Parathyroid adenoma (tissue), 2 donors: ENCODE data around the gene ZACN.

Experiments
- H2AFZ ChIP-seq: fragments of 300-600 bp; sonication (generic); one replicate; pipeline ENCODE4 v1.7.0; 2017; ENCODE audit warnings: antibody characterized with exemption, mild to moderate bottlenecking
- H3K27ac ChIP-seq: fragments of 300-600 bp; sonication (generic); one replicate; pipeline ENCODE4 v1.7.0; 2017
- H3K27me3 ChIP-seq: fragments of 300-600 bp; sonication (generic); one replicate; pipeline ENCODE4 v1.7.0; 2017; ENCODE audit warnings: low read length; ENCODE audit not compliant: control insufficient read depth, insufficient read depth
- H3K36me3 ChIP-seq: fragments of 300-600 bp; sonication (generic); one replicate; pipeline ENCODE4 v1.7.0; 2017; ENCODE audit warnings: low read length; ENCODE audit not compliant: control insufficient read depth, insufficient read depth
- H3K4me1 ChIP-seq: fragments of 300-600 bp; sonication (generic); one replicate; pipeline ENCODE4 v1.7.0; 2017; ENCODE audit warnings: control low read depth
- H3K4me2 ChIP-seq: fragments of 300-600 bp; sonication (generic); one replicate; pipeline ENCODE4 v1.7.0; 2017; ENCODE audit warnings: low read length
- H3K4me3 ChIP-seq: fragments of 300-600 bp; sonication (generic); one replicate; pipeline ENCODE4 v1.7.0; 2017; ENCODE audit warnings: low read depth, low read length
- H3K79me2 ChIP-seq: fragments of 300-600 bp; sonication (generic); one replicate; pipeline ENCODE4 v1.7.0; 2017; ENCODE audit warnings: control low read depth
- H3K9ac ChIP-seq: fragments of 300-600 bp; sonication (generic); one replicate; pipeline ENCODE4 v1.7.0; 2017; ENCODE audit warnings: mild to moderate bottlenecking
- H3K9me3 ChIP-seq: fragments of 300-600 bp; sonication (generic); one replicate; pipeline ENCODE4 v1.7.0; 2017; ENCODE audit warnings: low read length; ENCODE audit not compliant: control insufficient read depth
- CTCF ChIP-seq: fragments of 300-600 bp; sonication (generic); IDR thresholded peaks from one replicate; pipeline ENCODE4 v1.7.0; 2017; ENCODE audit warnings: antibody characterized with exemption, mild to moderate bottlenecking
- donor health status: primary hyperparathyroidism.

The ZACN gene

GRCh38 chr17:76094046-76094445 lies 15.1 kb downstream of the ZACN start:
- H3K36me3 ChIP-seq = no peaks in the 10 kb centered on the region
- H3K79me2 ChIP-seq = no peaks in the 10 kb centered on the region
- H3K4me3 ChIP-seq = no peak overlapping the region
- no peak overlapping the region for H2AFZ ChIP-seq
- no peak overlapping the region for H3K9ac ChIP-seq
- H3K27ac ChIP-seq = no peak overlapping the region
- H3K4me2 ChIP-seq = no peak overlapping the region
- TF ChIP-seq CTCF = no peak
- no peaks in the 10 kb centered on the region for H3K27me3 ChIP-seq
- no peaks in the 10 kb centered on the region for H3K9me3 ChIP-seq
- no peaks in the 10 kb centered on the region for H3K4me1 ChIP-seq

- Histone ChIP-seq H3K36me3 (no peaks in the 10 kb centered on the region), H3K27ac (no peak overlapping the region), H3K4me1 (no peaks in the 10 kb centered on the region), H2AFZ (no peak overlapping the region), H3K4me3 (no peak overlapping the region), H3K27me3 (no peaks in the 10 kb centered on the region), H3K9ac (no peak overlapping the region), H3K4me2 (no peak overlapping the region), H3K9me3 (no peaks in the 10 kb centered on the region), H3K79me2 (no peaks in the 10 kb centered on the region)
- TF ChIP-seq CTCF = no peak
Observed at GRCh38 chr17:76095943-76096342, 17.0 kb downstream of the ZACN start.

GRCh38 chr17:76097716-76098295 lies 18.8 kb downstream of the ZACN start:
- no peak for TF ChIP-seq CTCF
- H2AFZ ChIP-seq = no peak overlapping the region
- H3K27me3 ChIP-seq = no peaks in the 10 kb centered on the region
- no peak overlapping the region for H3K4me3 ChIP-seq
- no peak overlapping the region for H3K27ac ChIP-seq
- H3K9ac ChIP-seq = no peak overlapping the region
- H3K4me2 ChIP-seq = no peak overlapping the region
- peaks cover 5% of the 10 kb centered on the region for H3K79me2 ChIP-seq
- no peaks in the 10 kb centered on the region for H3K36me3 ChIP-seq
- H3K4me1 ChIP-seq = no peaks in the 10 kb centered on the region
- H3K9me3 ChIP-seq = no peaks in the 10 kb centered on the region

GRCh38 chr17:76102944-76103273 lies 23.9 kb downstream of the ZACN start:
- no peaks in the 10 kb centered on the region for H3K27me3 ChIP-seq
- no peaks in the 10 kb centered on the region for H3K9me3 ChIP-seq
- H3K4me2 ChIP-seq = peak overlapping the region; percentile 88
- H3K27ac ChIP-seq = peak overlapping the region; percentile 71
- no peaks in the 10 kb centered on the region for H3K36me3 ChIP-seq
- no peak for TF ChIP-seq CTCF
- peak overlapping the region; percentile 82 for H3K9ac ChIP-seq
- H3K4me3 ChIP-seq = peak overlapping the region; percentile 96
- H2AFZ ChIP-seq = peak overlapping the region; percentile 90
- H3K79me2 ChIP-seq = peaks cover 9% of the 10 kb centered on the region
- no peaks in the 10 kb centered on the region for H3K4me1 ChIP-seq
